Urinary bladder (tissue), 4 donors: ENCODE measurements around the gene KRTAP5-3. TPM values are rescaled to one million over a fixed set of nuclear protein-coding genes. Genes with fewer than 3 reads are reported as not detected.

ENCODE experiments used
- DNase-seq: peaks from one replicate; pipeline ENCODE4 v3.0.0-alpha.2; 2015; ENCODE audit errors: extremely low spot score
- H3K27ac ChIP-seq: one replicate; pipeline ENCODE4 v1.5.1; 2013; ENCODE audit warnings: low read depth, mild to moderate bottlenecking, moderate library complexity
- H3K36me3 ChIP-seq: one replicate; pipeline ENCODE4 v1.6.1; 2013; ENCODE audit warnings: mild to moderate bottlenecking, moderate library complexity; ENCODE audit not compliant: insufficient read depth
- H3K4me1 ChIP-seq: one replicate; pipeline ENCODE4 v1.6.1; 2013; ENCODE audit warnings: mild to moderate bottlenecking, moderate library complexity; ENCODE audit not compliant: insufficient read depth
- H3K4me3 ChIP-seq: one replicate; pipeline ENCODE4 v1.5.1; 2013; ENCODE audit warnings: low read depth, low read length
- WGBS: extraction: QIAGEN DNeasy Blood & Tissue Kit; methylation state at CpG from one replicate; pipeline ENCODE4 v1.1.7; 2013; 5-methylcytosine and 5-hydroxymethylcytosine counted together
- polyA plus RNA-seq: library from polyadenylated mRNA; stranded (reverse); fragments of 200-250 nt; gene quantifications from one replicate; pipeline ENCODE4 v1.2.3, GENCODE V29; 2013
- total RNA-seq: library from RNA; depleted of rRNA; stranded (reverse); fragments of >200 nt; gene quantifications from one replicate; pipeline ENCODE4 v1.2.3, GENCODE V29; 2014
- donor health status: healthy with polysubstance abuse.
- donor health status: healthy.

Gene KRTAP5-3
- total and polyA plus RNA-seq, 2 donors = not detected

- no peak for DNase-seq
- WGBS = 32% methylated on average over 29 of the region's 29 CpGs
- Histone ChIP-seq H3K4me1 (no peaks in the 10 kb centered on the region), H3K27ac (no peak overlapping the region), H3K4me3 (no peak overlapping the region), H3K36me3 (peaks cover 2% of the 10 kb centered on the region)
Observed at GRCh38 chr11:1557904-1558774, 50.1 kb downstream of the KRTAP5-3 start.

Other genes with a start within 250 kb of the KRTAP5-3 start
- 3.0 TPM for gene BRSK2, start 218.5 kb downstream of the KRTAP5-3 start, total RNA-seq
- 2.6 TPM for gene BRSK2, start 218.5 kb downstream of the KRTAP5-3 start, polyA plus RNA-seq
- gene MOB2, start 121.7 kb downstream of the KRTAP5-3 start, total RNA-seq = 27.5 TPM
- 120 TPM for gene MOB2, start 121.7 kb downstream of the KRTAP5-3 start, polyA plus RNA-seq
- gene DUSP8, start 36.2 kb downstream of the KRTAP5-3 start, total RNA-seq = 0.85 TPM
- 6.8 TPM for gene DUSP8, start 36.2 kb downstream of the KRTAP5-3 start, polyA plus RNA-seq
- not detected for gene KRTAP5-1, start 23.2 kb downstream of the KRTAP5-3 start, total RNA-seq
- gene KRTAP5-1, start 23.2 kb downstream of the KRTAP5-3 start, polyA plus RNA-seq = not detected
- not detected for gene KRTAP5-2, start 10.2 kb downstream of the KRTAP5-3 start, total RNA-seq
- gene KRTAP5-2, start 10.2 kb downstream of the KRTAP5-3 start, polyA plus RNA-seq = not detected
- gene KRTAP5-4, start 13.7 kb upstream of the KRTAP5-3 start, total RNA-seq = not detected
- gene KRTAP5-4, start 13.7 kb upstream of the KRTAP5-3 start, polyA plus RNA-seq = not detected
- gene KRTAP5-5, start 21.3 kb upstream of the KRTAP5-3 start, total RNA-seq = not detected
- gene KRTAP5-5, start 21.3 kb upstream of the KRTAP5-3 start, polyA plus RNA-seq = not detected
- gene KRTAP5-6, start 88.7 kb upstream of the KRTAP5-3 start, total RNA-seq = not detected
- gene KRTAP5-6, start 88.7 kb upstream of the KRTAP5-3 start, polyA plus RNA-seq = not detected
- gene IFITM10, start 142.1 kb upstream of the KRTAP5-3 start, total RNA-seq = 1.0 TPM
- gene IFITM10, start 142.1 kb upstream of the KRTAP5-3 start, polyA plus RNA-seq = 1.9 TPM
- 76.4 TPM for gene CTSD, start 155.5 kb upstream of the KRTAP5-3 start, total RNA-seq
- gene CTSD, start 155.5 kb upstream of the KRTAP5-3 start, polyA plus RNA-seq = 495 TPM
- gene SYT8, start 226.5 kb upstream of the KRTAP5-3 start, total RNA-seq = 3.4 TPM
- gene SYT8, start 226.5 kb upstream of the KRTAP5-3 start, polyA plus RNA-seq = 35.6 TPM
- 32.6 TPM for gene TNNI2, start 230.5 kb upstream of the KRTAP5-3 start, total RNA-seq
- gene TNNI2, start 230.5 kb upstream of the KRTAP5-3 start, polyA plus RNA-seq = 4.6 TPM
- gene LSP1, start 244.6 kb upstream of the KRTAP5-3 start, total RNA-seq = 50.7 TPM
- gene LSP1, start 244.6 kb upstream of the KRTAP5-3 start, polyA plus RNA-seq = 160 TPM